IMR-90 (cell line): ENCODE results near the gene EIF4H. TPM values are rescaled to one million over a fixed set of nuclear protein-coding genes. Genes with fewer than 3 reads are reported as not detected.

Experiments used
- ATAC-seq: fragments of 200-7000 bp; cut with Tn5 transposase; 2 replicates; pipeline ENCODE4 v1.9.1; 2020; ENCODE audit warnings: low read depth, mild to moderate bottlenecking, moderate library complexity
- BruUV-seq: library from RNA; stranded (reverse); fragments of 400-500 nt; replicated peaks from 2 replicates; lab custom pipeline; 2021; lab: Mats Ljungman, UMichigan
- CTCF ChIA-PET: fragments of 300-600 bp; formaldehyde crosslinking; extraction: SDS; loops from one replicate; lab custom pipeline; 2021; ENCODE audit warnings: antibody characterized with exemption; lab: Yijun Ruan, JAX
- POLR2A ChIA-PET: fragments of 300-600 bp; sonication (Branson Sonifier 250); formaldehyde crosslinking; loops from one replicate; lab custom pipeline; 2022; ENCODE audit warnings: antibody characterized with exemption; ENCODE audit not compliant: unreplicated experiment; lab: Charles Lee
- DNase-seq: peaks from one replicate; pipeline ENCODE4 v3.0.0; 2013
- H2AFZ ChIP-seq: replicated peaks from 2 replicates; pipeline ENCODE3; 2013; ENCODE audit warnings: low read length, mild to moderate bottlenecking; ENCODE audit not compliant: poor library complexity
- H2AK5ac ChIP-seq: 2 replicates; pipeline ENCODE4 v1.6.1; 2013; ENCODE audit warnings: low read depth, low read length, inconsistent platforms
- H2AK9ac ChIP-seq: replicated peaks from 2 replicates; pipeline ENCODE3; 2013; ENCODE audit warnings: mild to moderate bottlenecking, low read depth, low read length, moderate library complexity; ENCODE audit not compliant: poor library complexity
- H2BK120ac ChIP-seq: 2 replicates; pipeline ENCODE4 v1.6.1; 2013; ENCODE audit warnings: low read depth, low read length, inconsistent platforms
- H2BK15ac ChIP-seq: 3 replicates; pipeline ENCODE4 v1.6.1; 2013; ENCODE audit warnings: low read depth, low read length, inconsistent platforms
- H2BK20ac ChIP-seq: 2 replicates; pipeline ENCODE4 v1.6.1; 2013; ENCODE audit warnings: low read depth, mild to moderate bottlenecking, inconsistent platforms, low read length, moderate library complexity
- H2BK5ac ChIP-seq: 2 replicates; pipeline ENCODE4 v1.6.1; 2013; ENCODE audit warnings: mild to moderate bottlenecking, low read depth, low read length, inconsistent platforms; ENCODE audit not compliant: poor library complexity, severe bottlenecking
- H3K14ac ChIP-seq: replicated peaks from 2 replicates; pipeline ENCODE4 v1.6.1; 2013; ENCODE audit warnings: low read depth, low read length, inconsistent platforms
- H3K18ac ChIP-seq: 2 replicates; pipeline ENCODE4 v1.6.1; 2013; ENCODE audit warnings: low read depth, low read length, control low read depth
- H3K23ac ChIP-seq: 2 replicates; pipeline ENCODE4 v1.6.1; 2013; ENCODE audit warnings: low read depth, low read length, inconsistent platforms
- H3K27ac ChIP-seq: 2 replicates; pipeline ENCODE4 v1.5.1; 2013; ENCODE audit warnings: mild to moderate bottlenecking, control low read depth, low read length; ENCODE audit not compliant: insufficient read depth
- H3K27me3 ChIP-seq: 2 replicates; pipeline ENCODE4 v1.6.1; 2013; ENCODE audit warnings: low read length; ENCODE audit not compliant: control insufficient read depth, insufficient read depth
- H3K36me3 ChIP-seq: 2 replicates; pipeline ENCODE4 v1.6.1; 2013; ENCODE audit warnings: low read length, mixed read lengths; ENCODE audit not compliant: control insufficient read depth, insufficient read depth
- H3K4ac ChIP-seq: 2 replicates; pipeline ENCODE4 v1.6.1; 2013; ENCODE audit warnings: low read depth, low read length, inconsistent platforms
- H3K4me1 ChIP-seq: 2 replicates; pipeline ENCODE4 v1.6.1; 2013; ENCODE audit warnings: low read length, mixed read lengths; ENCODE audit not compliant: control insufficient read depth, insufficient read depth
- H3K4me2 ChIP-seq: 2 replicates; pipeline ENCODE4 v1.6.1; 2013; ENCODE audit warnings: low read depth, mild to moderate bottlenecking, control low read depth, low read length, moderate library complexity
- H3K4me3 ChIP-seq: 2 replicates; pipeline ENCODE4 v1.5.1; 2013; ENCODE audit warnings: low read depth, mild to moderate bottlenecking, control low read depth, low read length, moderate library complexity; ENCODE audit not compliant: insufficient read depth
- H3K56ac ChIP-seq: 2 replicates; pipeline ENCODE4 v1.6.1; 2013; ENCODE audit warnings: low read length, inconsistent platforms; ENCODE audit not compliant: insufficient read depth; ENCODE audit errors: extremely low read depth
- H3K79me1 ChIP-seq, 2 experiments: 2 replicates each; pipeline ENCODE4 v1.6.1; 2013; ENCODE audit warnings: low read length in 2 of 2, inconsistent platforms in 1 of 2, low read depth in 1 of 2
- H3K9ac ChIP-seq: 2 replicates; pipeline ENCODE4 v1.6.1; 2013; ENCODE audit warnings: low read depth, low read length, control low read depth
- H3K9me1 ChIP-seq: 2 replicates; pipeline ENCODE4 v1.6.1; 2013; ENCODE audit warnings: low read length, inconsistent platforms; ENCODE audit not compliant: insufficient read depth
- H3K9me3 ChIP-seq: 2 replicates; pipeline ENCODE4 v1.6.1; 2013; ENCODE audit warnings: low read length; ENCODE audit not compliant: control insufficient read depth, insufficient read depth
- H4K20me1 ChIP-seq: 2 replicates; pipeline ENCODE4 v1.6.1; 2013; ENCODE audit warnings: low read length, inconsistent platforms; ENCODE audit not compliant: insufficient read depth
- H4K5ac ChIP-seq: 2 replicates; pipeline ENCODE4 v1.6.1; 2013; ENCODE audit warnings: mild to moderate bottlenecking, low read depth, low read length, control low read depth
- H4K8ac ChIP-seq, 2 experiments: 2 replicates each; pipeline ENCODE4 v1.6.1; 2013; ENCODE audit warnings: low read depth in 2 of 2, low read length in 2 of 2, control low read depth in 1 of 2, inconsistent platforms in 1 of 2
- H4K91ac ChIP-seq: 2 replicates; pipeline ENCODE4 v1.6.1; 2013; ENCODE audit warnings: low read depth, low read length, inconsistent platforms; ENCODE audit not compliant: insufficient read depth
- MAFK ChIP-seq: IDR thresholded peaks from 2 replicates; pipeline ENCODE4 v1.6.1; 2012; ENCODE audit warnings: low read depth, low read length, improper control_type of control experiment
- POLR2A ChIP-seq: IDR thresholded peaks from 2 replicates; pipeline ENCODE4 v1.6.1; 2012; ENCODE audit warnings: mild to moderate bottlenecking, low read depth, low read length
- RAD21 ChIP-seq: IDR thresholded peaks from 2 replicates; pipeline ENCODE4 v1.6.1; 2012; ENCODE audit warnings: low read length, improper control_type of control experiment
- SMC3 ChIP-seq: fragments of 150-350 bp; IDR thresholded peaks from 2 replicates; pipeline ENCODE4 v1.6.1; 2016; ENCODE audit warnings: low read depth, mild to moderate bottlenecking, antibody characterized with exemption, low read length, moderate library complexity
- WGBS, 2 experiments: methylation state at CpG; one replicate each; pipeline versions ENCODE4 v1.1.5 to v1.1.7; 2013; ENCODE audit warnings: missing lambda C conversion rate in 2 of 2; ENCODE audit not compliant: insufficient read length in 1 of 2; ENCODE audit errors: extremely low coverage in 2 of 2; 5-methylcytosine and 5-hydroxymethylcytosine counted together
- dilution Hi-C: fragments of 300-500 bp; cut with HindIII; formaldehyde crosslinking; loops from one replicate; pipeline ENCODE4 v1.14.3; 2018; ENCODE audit warnings: low sequenced_read_pairs; ENCODE audit not compliant: unreplicated experiment
- in situ Hi-C: fragments of 300-500 bp; cut with MboI; formaldehyde crosslinking; loops from 3 replicates; pipeline ENCODE4 v1.14.3; 2019; ENCODE audit warnings: low sequenced_read_pairs, inconsistent platforms, mixed read lengths
- intact Hi-C: fragments of 100-400 bp; cut with micrococcal nuclease; formaldehyde crosslinking; loops from 2 replicates; pipeline ENCODE4 v1.10.0; 2022
- polyA plus RNA-seq, 3 experiments: library from polyadenylated mRNA; depleted of rRNA; stranded (reverse); fragments of >200 nt; gene quantifications; 2 replicates each; pipeline ENCODE4 v1.2.3, GENCODE V29; 2012; ENCODE audit warnings: low replicate concordance in 1 of 3
- total RNA-seq: library from RNA; depleted of rRNA; stranded (reverse); fragments of >200 nt; gene quantifications from 2 replicates; pipeline ENCODE4 v1.2.3, GENCODE V29; 2012
- TF ChIP-seq, protein P1 (sequence below): conservative IDR thresholded peaks from 2 replicates; pipeline ENCODE4 v1.5.1; 2012; ENCODE audit warnings: mild to moderate bottlenecking, low read depth, low read length, improper control_type of control experiment

EIF4H gene
- total and polyA plus RNA-seq, 2 of the 4 experiments (the other 2 are of a cell fraction): 241 to 321 TPM

DNA sequence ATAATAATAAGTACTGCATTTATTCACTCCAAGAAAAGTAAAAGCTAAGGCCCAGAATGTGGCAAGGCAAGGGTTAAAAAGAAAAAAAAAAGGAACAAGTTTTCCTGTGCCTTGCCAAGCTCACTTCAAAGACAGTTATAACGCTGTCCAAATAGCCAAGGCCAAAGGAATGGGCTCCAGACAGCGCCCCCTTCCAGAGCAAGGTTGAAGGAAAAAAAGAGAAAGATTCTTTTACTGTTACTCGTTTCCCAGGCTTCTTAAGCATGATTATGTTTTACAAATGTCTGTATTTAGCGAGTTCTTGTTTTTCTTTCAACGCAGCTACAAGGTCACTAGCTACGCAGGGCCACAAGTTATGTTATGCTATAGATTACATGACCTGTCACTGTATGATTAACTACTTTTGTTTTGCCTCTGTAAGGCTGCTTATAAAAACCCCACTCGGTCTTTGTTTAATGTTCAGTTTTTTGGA lies 9.1 kb upstream of the EIF4H start:
- POLR2A ChIA-PET: no interaction called here
- ATAC-seq (peak; percentile 75), DNase-seq (peak; percentile 43)
- dilution Hi-C loops: no loop called here
- Histone ChIP-seq H4K5ac (no peak overlapping the region), H2BK20ac (no peak overlapping the region), H3K4me3 (no peak overlapping the region), H3K27me3 (no peaks in the 10 kb centered on the region), H2AFZ (no peak overlapping the region), H4K20me1 (no peaks in the 10 kb centered on the region), H2BK5ac (no peak overlapping the region), H3K4me2 (peak overlapping the region; percentile 44; the same call in 1 of the 2 replicates), H3K14ac (peak overlapping the region; percentile 66), H2BK15ac (no peak overlapping the region), H3K9ac (no peak overlapping the region), H3K18ac (no peak overlapping the region), H4K8ac (no peak overlapping the region), H3K4me1 (peaks cover 3% of the 10 kb centered on the region; the same call in 1 of the 2 replicates), H3K36me3 (no peaks in the 10 kb centered on the region), H2AK9ac (no peak overlapping the region), H3K79me1 (no peaks in the 10 kb centered on the region), H3K9me1 (no peaks in the 10 kb centered on the region), H3K4ac (no peak overlapping the region; the same call in 1 of the 2 replicates), H3K27ac (no peak overlapping the region), H4K91ac (no peak overlapping the region), H2AK5ac (no peak overlapping the region), H3K56ac (no peak overlapping the region), H2BK120ac (0 out of 2 replicates have a peak overlapping the region, but pooled peaks have one; percentile 32), H3K23ac (peak overlapping the region; percentile 59; the same call in 1 of the 2 replicates), H3K9me3 (no peaks in the 10 kb centered on the region)
- intact Hi-C loops: no loop called here
- WGBS, 2 experiments: 20% methylated on average over 1 of the region's 7 CpGs; no CpG with 5 or more reads in 1 of the 2 experiments
- no TSS peak for BruUV-seq
- CTCF ChIA-PET: interaction anchor here (1.2 kb wide), 3 partner anchors 10 to 39 kb away, joined by 3 to 4 read pairs (median 4); no protein-coding TSS in a partner anchor
- in situ Hi-C loops: no loop called here
- TF ChIP-seq POLR2A (no peak), MAFK (no peak), SMC3 (peak; percentile 29; the same call in 1 of the 2 replicates), RAD21 (peak; percentile 45)
- TF ChIP-seq, protein P1, sequence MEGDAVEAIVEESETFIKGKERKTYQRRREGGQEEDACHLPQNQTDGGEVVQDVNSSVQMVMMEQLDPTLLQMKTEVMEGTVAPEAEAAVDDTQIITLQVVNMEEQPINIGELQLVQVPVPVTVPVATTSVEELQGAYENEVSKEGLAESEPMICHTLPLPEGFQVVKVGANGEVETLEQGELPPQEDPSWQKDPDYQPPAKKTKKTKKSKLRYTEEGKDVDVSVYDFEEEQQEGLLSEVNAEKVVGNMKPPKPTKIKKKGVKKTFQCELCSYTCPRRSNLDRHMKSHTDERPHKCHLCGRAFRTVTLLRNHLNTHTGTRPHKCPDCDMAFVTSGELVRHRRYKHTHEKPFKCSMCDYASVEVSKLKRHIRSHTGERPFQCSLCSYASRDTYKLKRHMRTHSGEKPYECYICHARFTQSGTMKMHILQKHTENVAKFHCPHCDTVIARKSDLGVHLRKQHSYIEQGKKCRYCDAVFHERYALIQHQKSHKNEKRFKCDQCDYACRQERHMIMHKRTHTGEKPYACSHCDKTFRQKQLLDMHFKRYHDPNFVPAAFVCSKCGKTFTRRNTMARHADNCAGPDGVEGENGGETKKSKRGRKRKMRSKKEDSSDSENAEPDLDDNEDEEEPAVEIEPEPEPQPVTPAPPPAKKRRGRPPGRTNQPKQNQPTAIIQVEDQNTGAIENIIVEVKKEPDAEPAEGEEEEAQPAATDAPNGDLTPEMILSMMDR: peak; percentile 53
